Neural cell (in vitro differentiated cells): ENCODE data around the gene MYCBPAP. TPM values are rescaled to one million over a fixed set of nuclear protein-coding genes. Genes with fewer than 3 reads are reported as not detected.

ENCODE experiments used
- H2AFZ ChIP-seq: fragments of 200-600, 300-800 bp; sonication (generic), shearing (Covaris generic); 2 replicates; pipeline ENCODE4 v1.6.0; 2014; ENCODE audit warnings: low read depth, mild to moderate bottlenecking, antibody characterized with exemption, low read length, moderate library complexity
- H3F3A ChIP-seq: fragments of 200-600 bp; shearing (Covaris generic); 2 replicates; pipeline ENCODE4 v1.6.1; 2016; ENCODE audit warnings: mild to moderate bottlenecking, moderate library complexity, mixed read lengths, antibody characterized with exemption, low read length; ENCODE audit not compliant: insufficient read depth, poor library complexity, severe bottlenecking
- H3K27ac ChIP-seq: fragments of 200-600, 300-800 bp; sonication (generic), shearing (Covaris generic); 2 replicates; pipeline ENCODE4 v1.5.1; 2014; ENCODE audit warnings: mild to moderate bottlenecking, low read length, moderate library complexity
- H3K27me3 ChIP-seq: fragments of 300-800, 200-600 bp; sonication (generic), shearing (Covaris generic); 2 replicates; pipeline ENCODE4 v1.6.0; 2014; ENCODE audit warnings: mild to moderate bottlenecking, low read depth, low read length, moderate library complexity; ENCODE audit not compliant: insufficient read depth
- H3K36me3 ChIP-seq: fragments of 300-800, 200-600 bp; sonication (generic), shearing (Covaris generic); 2 replicates; pipeline ENCODE4 v1.5.1; 2014; ENCODE audit warnings: mild to moderate bottlenecking, antibody characterized with exemption, low read length, moderate library complexity; ENCODE audit not compliant: insufficient read depth
- H3K4me2 ChIP-seq: fragments of 300-800, 200-600 bp; sonication (generic), shearing (Covaris generic); 2 replicates; pipeline ENCODE4 v1.6.0; 2014; ENCODE audit warnings: mild to moderate bottlenecking, low read length
- H3K4me3 ChIP-seq: fragments of 300-800, 200-600 bp; sonication (generic), shearing (Covaris generic); 2 replicates; pipeline ENCODE4 v1.5.1; 2014; ENCODE audit warnings: mild to moderate bottlenecking, low read length, moderate library complexity
- H3K79me2 ChIP-seq: fragments of 200-600 bp; shearing (Covaris generic); replicated peaks from 2 replicates; pipeline ENCODE4 v1.6.0; 2014; ENCODE audit warnings: mild to moderate bottlenecking, low read length, moderate library complexity; ENCODE audit not compliant: insufficient read depth
- H3K9ac ChIP-seq: fragments of 300-800, 200-600 bp; sonication (generic), shearing (Covaris generic); 2 replicates; pipeline ENCODE4 v1.6.1; 2016; ENCODE audit warnings: mild to moderate bottlenecking, low read length, mixed read lengths
- H3K9me2 ChIP-seq: fragments of 200-600 bp; shearing (Covaris generic); 2 replicates; pipeline ENCODE4 v1.6.1; 2016; ENCODE audit warnings: mild to moderate bottlenecking, low read length, mixed read lengths; ENCODE audit not compliant: insufficient read depth
- H3K9me3 ChIP-seq: fragments of 200-600, 300-800 bp; sonication (generic), shearing (Covaris generic); 2 replicates; pipeline ENCODE4 v1.6.1; 2016; ENCODE audit warnings: mild to moderate bottlenecking, mixed run types, low read length, moderate library complexity, mixed read lengths
- H4K20me1 ChIP-seq: fragments of 200-600 bp; shearing (Covaris generic); 2 replicates; pipeline ENCODE4 v1.6.1; 2016; ENCODE audit warnings: mild to moderate bottlenecking, mixed run types; ENCODE audit not compliant: insufficient read depth
- EP300 ChIP-seq: fragments of 450-650 bp; conservative IDR thresholded peaks from 2 replicates; pipeline ENCODE4 v1.6.1; 2014; ENCODE audit warnings: antibody characterized with exemption, mild to moderate bottlenecking, moderate library complexity; ENCODE audit not compliant: poor library complexity, severe bottlenecking
- EZH2 ChIP-seq: fragments of 200-600, 300-800 bp; shearing (Covaris generic), sonication (generic); IDR thresholded peaks from 2 replicates; pipeline ENCODE4 v1.6.1; 2014; ENCODE audit warnings: antibody characterized with exemption, low read length, borderline replicate concordance, mild to moderate bottlenecking; ENCODE audit not compliant: insufficient read depth, poor library complexity, severe bottlenecking
- MXI1 ChIP-seq: fragments of 450-650 bp; conservative IDR thresholded peaks from 2 replicates; pipeline ENCODE4 v1.6.1; 2014; ENCODE audit warnings: antibody characterized with exemption, mild to moderate bottlenecking; ENCODE audit not compliant: poor library complexity, severe bottlenecking
- POLR2AphosphoS5 ChIP-seq: IDR thresholded peaks from 2 replicates; pipeline ENCODE4 v1.6.1; 2012
- RAD21 ChIP-seq: fragments of 450-650 bp; conservative IDR thresholded peaks from 2 replicates; pipeline ENCODE4 v1.6.1; 2014; ENCODE audit warnings: antibody characterized with exemption, mild to moderate bottlenecking, moderate library complexity
- SMC3 ChIP-seq: fragments of 450-650 bp; conservative IDR thresholded peaks from 2 replicates; pipeline ENCODE4 v1.6.1; 2014; ENCODE audit warnings: antibody characterized with exemption, mild to moderate bottlenecking, moderate library complexity; ENCODE audit not compliant: poor library complexity
- TAF1 ChIP-seq: IDR thresholded peaks from 2 replicates; pipeline ENCODE4 v1.6.1; 2012; ENCODE audit warnings: low read depth
- polyA plus RNA-seq: library from polyadenylated mRNA; depleted of rRNA; stranded (reverse); fragments of >200 nt; gene quantifications from 2 replicates; pipeline ENCODE4 v1.2.3, GENCODE V29; 2014
- TF ChIP-seq, protein P1 (sequence below): IDR thresholded peaks from 2 replicates; pipeline ENCODE4 v1.6.1; 2012; ENCODE audit warnings: borderline replicate concordance
- TF ChIP-seq, protein P2 (sequence below): fragments of 450-650 bp; IDR thresholded peaks from 2 replicates; pipeline ENCODE4 v1.5.1; 2014; ENCODE audit warnings: antibody characterized with exemption, mild to moderate bottlenecking, moderate library complexity; ENCODE audit not compliant: poor library complexity, severe bottlenecking

MYCBPAP gene
- polyA plus RNA-seq, 1 donor from 2014 or later, result 0.35 TPM

DNA sequence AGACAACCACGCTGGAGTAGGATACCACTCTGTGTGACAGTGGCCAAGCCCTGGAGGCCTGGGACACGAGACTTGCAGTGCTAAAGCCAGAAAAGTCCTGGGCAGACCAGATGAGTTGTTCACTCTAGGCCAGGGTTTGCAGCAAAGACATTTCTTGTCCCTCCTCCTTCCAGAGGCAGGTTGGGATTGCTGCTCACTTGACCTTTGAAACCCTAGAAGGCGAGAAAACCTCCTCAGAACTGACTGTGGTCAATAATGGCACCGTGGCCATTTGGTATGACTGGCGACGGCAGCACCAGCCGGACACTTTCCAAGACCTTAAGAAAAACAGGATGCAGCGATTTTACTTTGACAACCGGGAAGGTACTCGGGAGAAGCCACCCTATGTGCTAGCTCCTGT is 14.5 kb downstream of the MYCBPAP start:
- H3K9ac ChIP-seq, result no peak overlapping the region
- no peak overlapping the region for H3K4me3 ChIP-seq
- H3K9me2 ChIP-seq, result no peaks in the 10 kb centered on the region
- TF ChIP-seq, protein P1, sequence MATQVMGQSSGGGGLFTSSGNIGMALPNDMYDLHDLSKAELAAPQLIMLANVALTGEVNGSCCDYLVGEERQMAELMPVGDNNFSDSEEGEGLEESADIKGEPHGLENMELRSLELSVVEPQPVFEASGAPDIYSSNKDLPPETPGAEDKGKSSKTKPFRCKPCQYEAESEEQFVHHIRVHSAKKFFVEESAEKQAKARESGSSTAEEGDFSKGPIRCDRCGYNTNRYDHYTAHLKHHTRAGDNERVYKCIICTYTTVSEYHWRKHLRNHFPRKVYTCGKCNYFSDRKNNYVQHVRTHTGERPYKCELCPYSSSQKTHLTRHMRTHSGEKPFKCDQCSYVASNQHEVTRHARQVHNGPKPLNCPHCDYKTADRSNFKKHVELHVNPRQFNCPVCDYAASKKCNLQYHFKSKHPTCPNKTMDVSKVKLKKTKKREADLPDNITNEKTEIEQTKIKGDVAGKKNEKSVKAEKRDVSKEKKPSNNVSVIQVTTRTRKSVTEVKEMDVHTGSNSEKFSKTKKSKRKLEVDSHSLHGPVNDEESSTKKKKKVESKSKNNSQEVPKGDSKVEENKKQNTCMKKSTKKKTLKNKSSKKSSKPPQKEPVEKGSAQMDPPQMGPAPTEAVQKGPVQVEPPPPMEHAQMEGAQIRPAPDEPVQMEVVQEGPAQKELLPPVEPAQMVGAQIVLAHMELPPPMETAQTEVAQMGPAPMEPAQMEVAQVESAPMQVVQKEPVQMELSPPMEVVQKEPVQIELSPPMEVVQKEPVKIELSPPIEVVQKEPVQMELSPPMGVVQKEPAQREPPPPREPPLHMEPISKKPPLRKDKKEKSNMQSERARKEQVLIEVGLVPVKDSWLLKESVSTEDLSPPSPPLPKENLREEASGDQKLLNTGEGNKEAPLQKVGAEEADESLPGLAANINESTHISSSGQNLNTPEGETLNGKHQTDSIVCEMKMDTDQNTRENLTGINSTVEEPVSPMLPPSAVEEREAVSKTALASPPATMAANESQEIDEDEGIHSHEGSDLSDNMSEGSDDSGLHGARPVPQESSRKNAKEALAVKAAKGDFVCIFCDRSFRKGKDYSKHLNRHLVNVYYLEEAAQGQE, result no peak
- TF ChIP-seq EZH2 (no peak), SMC3 (no peak), MXI1 (no peak), TAF1 (no peak)
- H3F3A ChIP-seq, result no peaks in the 10 kb centered on the region
- H3K79me2 ChIP-seq, result no peaks in the 10 kb centered on the region
- H3K36me3 ChIP-seq, result no peaks in the 10 kb centered on the region
- no peaks in the 10 kb centered on the region for H3K9me3 ChIP-seq
- no peaks in the 10 kb centered on the region for H4K20me1 ChIP-seq
- no peak overlapping the region for H2AFZ ChIP-seq
- no peak overlapping the region for H3K4me2 ChIP-seq
- no peaks in the 10 kb centered on the region for H3K27me3 ChIP-seq
- no peak overlapping the region for H3K27ac ChIP-seq

DNA sequence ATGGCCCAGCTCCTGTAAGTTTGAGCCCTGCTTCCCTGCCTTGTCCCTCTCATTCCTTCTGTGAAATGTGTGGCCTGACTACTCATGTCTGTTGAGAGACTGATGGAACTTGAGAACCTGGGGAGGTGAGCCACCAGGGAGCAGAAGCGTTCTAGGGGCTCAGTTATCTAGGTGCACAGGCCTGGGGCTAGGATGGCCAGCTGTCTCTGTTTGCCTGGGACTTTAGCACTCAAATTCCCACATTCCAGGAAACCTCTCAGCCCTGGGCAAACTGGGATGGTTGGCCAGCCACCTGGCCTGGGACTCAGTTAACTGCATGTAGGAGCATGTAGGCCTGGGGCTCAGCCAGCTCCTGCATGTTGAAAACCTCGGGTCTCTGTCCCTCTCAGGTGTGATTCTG is 15.0 kb downstream of the MYCBPAP start:
- no peaks in the 10 kb centered on the region for H4K20me1 ChIP-seq
- no peaks in the 10 kb centered on the region for H3K79me2 ChIP-seq
- no peak for TF ChIP-seq TAF1
- no peak for TF ChIP-seq RAD21
- TF ChIP-seq, protein P1, result no peak
- no peak for TF ChIP-seq EP300
- no peak for TF ChIP-seq EZH2
- TF ChIP-seq POLR2AphosphoS5, result no peak
- TF ChIP-seq, protein P2, sequence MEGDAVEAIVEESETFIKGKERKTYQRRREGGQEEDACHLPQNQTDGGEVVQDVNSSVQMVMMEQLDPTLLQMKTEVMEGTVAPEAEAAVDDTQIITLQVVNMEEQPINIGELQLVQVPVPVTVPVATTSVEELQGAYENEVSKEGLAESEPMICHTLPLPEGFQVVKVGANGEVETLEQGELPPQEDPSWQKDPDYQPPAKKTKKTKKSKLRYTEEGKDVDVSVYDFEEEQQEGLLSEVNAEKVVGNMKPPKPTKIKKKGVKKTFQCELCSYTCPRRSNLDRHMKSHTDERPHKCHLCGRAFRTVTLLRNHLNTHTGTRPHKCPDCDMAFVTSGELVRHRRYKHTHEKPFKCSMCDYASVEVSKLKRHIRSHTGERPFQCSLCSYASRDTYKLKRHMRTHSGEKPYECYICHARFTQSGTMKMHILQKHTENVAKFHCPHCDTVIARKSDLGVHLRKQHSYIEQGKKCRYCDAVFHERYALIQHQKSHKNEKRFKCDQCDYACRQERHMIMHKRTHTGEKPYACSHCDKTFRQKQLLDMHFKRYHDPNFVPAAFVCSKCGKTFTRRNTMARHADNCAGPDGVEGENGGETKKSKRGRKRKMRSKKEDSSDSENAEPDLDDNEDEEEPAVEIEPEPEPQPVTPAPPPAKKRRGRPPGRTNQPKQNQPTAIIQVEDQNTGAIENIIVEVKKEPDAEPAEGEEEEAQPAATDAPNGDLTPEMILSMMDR, result no peak
- no peak for TF ChIP-seq SMC3
- no peak for TF ChIP-seq MXI1
- H3F3A ChIP-seq, result no peaks in the 10 kb centered on the region
- H3K27me3 ChIP-seq, result no peaks in the 10 kb centered on the region
- no peaks in the 10 kb centered on the region for H3K9me2 ChIP-seq
- H2AFZ ChIP-seq, result no peak overlapping the region
- H3K27ac ChIP-seq, result no peak overlapping the region
- no peak overlapping the region for H3K4me3 ChIP-seq
- no peak overlapping the region for H3K4me2 ChIP-seq
- H3K9me3 ChIP-seq, result no peaks in the 10 kb centered on the region
- H3K36me3 ChIP-seq, result no peaks in the 10 kb centered on the region
- no peak overlapping the region for H3K9ac ChIP-seq
